NAMALWA (cell line): ENCODE results near the gene PLEKHG5.

Experiments used
- DNase-seq: peaks from one replicate; pipeline ENCODE4 v3.0.0-alpha.2; 2015; ENCODE audit warnings: low spot score

The PLEKHG5 gene

DNA sequence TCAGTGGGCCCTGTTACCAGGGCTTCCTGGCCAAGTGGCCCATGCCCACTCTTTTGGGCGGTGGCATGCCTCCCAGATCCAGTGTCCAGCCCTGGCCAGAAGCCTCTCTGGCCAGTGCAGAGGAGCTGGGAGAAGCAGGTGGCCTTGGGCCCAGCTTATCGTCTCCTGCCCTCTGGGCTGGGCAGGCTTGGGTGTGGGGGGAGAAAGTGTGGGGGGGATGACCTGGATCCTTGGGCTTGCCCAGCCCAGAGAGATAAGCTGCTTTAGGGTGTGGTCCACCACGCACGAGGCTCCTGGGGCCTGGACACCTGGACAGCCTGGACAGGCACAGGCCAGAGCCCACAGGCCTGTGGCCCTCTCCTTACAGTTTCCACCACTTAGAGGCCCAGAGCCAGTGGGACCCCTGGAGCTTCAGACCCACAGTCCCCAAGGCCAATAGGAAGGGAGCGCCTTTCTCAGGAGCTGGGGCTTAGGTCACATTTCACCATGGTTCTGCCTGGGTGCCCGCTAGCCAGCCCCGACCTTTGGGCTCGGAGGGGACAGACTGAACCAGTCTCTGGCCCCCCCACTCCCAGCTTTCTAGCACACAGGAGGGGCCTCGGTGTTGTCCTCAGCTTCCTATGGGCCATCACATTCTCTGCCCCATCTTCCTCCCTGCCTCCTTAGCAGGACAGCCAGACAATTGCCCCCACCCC, 65.0 kb downstream of the PLEKHG5 start:
- no peak for DNase-seq

DNA sequence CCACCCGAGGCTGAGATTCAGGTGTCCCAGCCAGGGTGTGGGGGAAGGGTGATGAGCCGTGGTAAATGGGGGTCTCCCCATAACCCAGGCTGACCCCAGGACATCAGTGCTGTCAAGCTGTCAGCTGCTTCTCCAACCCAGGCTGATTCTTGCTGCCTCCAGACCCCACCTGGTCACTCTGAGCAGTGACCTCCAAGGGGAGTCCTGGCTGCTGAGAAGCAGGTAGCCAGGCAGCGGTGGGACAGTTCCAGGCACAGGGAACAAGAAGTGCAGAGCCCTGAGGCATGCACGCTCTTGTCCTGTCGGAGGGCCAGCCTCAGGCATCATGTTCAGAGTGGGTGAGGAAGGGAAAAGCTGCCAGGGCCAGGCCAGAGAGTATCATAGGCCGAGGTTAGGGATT, 65.8 kb downstream of the PLEKHG5 start:
- no peak for DNase-seq

DNA sequence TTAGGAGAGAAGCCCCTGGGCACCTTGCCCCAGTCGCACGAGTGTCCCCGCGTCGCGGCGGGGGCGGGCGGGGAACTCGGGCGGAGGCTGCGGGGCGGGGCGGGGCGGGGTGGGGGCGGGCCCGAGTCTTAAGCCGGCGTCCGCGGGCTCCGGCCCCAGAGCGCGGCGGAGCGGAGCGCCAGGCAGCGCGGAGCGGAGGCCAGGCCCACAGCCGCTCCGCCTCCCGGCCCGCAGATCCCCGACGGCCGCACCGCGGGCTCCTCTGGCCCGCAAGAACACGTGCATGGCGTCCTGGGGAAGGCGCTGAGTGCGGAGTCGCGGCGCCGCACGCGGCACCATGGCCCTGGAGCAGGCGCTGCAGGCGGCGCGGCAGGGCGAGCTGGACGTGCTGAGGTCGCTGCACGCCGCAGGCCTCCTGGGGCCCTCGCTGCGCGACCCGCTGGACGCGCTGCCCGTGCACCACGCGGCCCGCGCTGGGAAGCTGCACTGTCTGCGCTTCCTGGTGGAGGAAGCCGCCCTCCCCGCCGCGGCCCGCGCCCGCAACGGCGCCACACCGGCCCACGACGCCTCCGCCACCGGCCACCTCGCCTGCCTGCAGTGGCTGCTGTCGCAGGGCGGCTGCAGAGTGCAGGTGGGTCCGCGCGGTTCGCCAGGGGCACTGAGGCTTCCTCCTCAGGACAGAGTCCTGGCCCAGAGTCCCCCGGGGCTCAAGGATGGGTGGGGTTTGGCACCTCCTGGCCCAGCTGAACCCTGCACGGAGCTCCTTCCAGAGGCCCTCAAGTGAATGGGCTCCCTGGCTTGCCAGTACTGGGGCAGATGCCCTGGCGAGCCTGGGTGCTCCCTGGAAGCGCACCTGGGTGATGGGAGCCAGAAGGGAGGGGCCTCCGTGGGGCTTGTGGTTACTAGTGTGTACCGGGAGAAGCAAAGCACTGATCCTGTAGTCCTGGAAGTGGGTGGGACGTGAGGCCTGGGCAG, 66.6 kb downstream of the PLEKHG5 start, which contains the start of gene ESPN:
Gene ESPN (plus strand): TSS at position 158 of the 975 bp plus-strand sequence. CDS start 180 bp downstream, at position 338.
- no peak for DNase-seq

DNA sequence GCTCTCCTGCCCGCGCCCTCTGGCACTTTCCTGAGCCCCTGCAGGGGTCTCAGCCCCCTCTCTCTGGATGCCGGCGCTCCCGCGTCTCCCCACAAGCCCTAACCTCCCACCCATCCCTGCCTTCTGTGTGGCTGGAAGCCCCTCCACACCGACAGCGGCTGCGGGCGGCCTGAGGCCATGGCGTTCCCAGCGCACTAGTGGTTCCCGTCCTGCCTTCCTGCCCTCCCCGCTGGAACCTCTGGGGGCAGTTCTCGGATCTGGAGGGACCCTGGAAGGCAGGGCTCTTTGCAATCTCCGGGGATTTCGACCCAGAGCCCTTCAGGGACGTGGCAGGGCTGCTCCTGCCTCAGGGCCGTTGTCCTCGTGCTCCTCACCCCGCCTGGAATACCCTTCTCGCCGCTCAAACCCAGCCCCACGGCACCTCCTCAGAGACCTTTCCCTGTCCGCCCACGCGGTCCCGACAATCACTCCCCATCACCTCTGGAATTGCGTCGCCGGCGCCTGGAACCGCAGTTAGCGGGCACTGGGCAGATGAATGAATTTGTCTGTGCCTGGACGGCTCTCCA, 67.4 kb downstream of the PLEKHG5 start:
- no peak for DNase-seq

DNA sequence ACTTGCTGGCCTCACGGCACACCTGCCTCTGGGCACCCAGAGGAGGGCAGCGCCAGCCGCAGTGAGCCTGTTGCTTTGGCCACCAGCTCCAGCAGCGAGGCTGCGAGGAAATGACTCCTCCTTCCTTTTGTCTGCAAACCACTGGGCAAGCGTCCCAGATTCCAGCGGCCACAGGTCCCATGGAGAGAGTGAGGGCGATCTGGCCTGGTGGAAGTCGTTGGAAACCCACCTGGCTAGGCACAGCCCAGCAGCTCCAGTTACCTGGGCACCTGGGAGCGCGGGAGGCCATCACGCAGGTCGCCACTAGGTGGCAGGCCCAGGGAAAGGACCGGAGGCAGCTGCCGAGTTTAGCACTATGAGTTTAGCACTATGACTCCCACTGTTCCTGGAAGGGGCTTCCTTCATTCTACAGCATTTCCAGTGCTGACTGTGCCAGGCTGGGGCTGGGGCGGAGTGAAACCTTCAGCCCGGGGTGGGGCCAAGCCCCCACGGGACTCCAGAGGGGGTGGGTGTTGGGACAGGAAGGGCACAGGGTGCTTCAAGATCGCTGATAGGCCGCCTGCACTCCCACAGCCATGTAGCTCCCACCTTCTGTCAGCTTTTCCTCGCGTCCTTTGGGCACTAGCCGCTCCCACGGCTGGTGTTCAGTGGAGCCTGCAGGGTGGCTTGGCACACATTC, 68.0 kb downstream of the PLEKHG5 start:
- DNase-seq, result peak; percentile 73

DNA sequence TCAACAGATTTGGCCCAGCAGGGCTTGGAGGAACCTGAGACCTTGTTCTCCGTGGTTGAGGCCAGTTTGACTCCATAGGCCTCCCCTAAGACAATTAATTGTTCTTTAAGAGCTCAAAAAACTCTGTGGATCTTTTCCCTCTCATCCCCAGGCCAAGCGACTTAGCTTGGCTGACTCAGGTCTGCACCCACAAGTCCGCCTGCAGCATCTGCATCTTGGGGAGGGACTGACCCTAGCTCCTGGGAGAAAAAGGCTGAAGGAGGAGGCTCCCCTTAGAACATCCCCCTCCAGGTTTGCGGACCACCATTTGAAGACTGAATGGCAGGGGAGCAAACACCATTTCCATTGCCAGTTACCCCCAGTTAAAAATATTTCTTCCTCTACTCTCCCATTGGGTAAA, 70.2 kb downstream of the PLEKHG5 start:
- DNase-seq, result no peak

DNA sequence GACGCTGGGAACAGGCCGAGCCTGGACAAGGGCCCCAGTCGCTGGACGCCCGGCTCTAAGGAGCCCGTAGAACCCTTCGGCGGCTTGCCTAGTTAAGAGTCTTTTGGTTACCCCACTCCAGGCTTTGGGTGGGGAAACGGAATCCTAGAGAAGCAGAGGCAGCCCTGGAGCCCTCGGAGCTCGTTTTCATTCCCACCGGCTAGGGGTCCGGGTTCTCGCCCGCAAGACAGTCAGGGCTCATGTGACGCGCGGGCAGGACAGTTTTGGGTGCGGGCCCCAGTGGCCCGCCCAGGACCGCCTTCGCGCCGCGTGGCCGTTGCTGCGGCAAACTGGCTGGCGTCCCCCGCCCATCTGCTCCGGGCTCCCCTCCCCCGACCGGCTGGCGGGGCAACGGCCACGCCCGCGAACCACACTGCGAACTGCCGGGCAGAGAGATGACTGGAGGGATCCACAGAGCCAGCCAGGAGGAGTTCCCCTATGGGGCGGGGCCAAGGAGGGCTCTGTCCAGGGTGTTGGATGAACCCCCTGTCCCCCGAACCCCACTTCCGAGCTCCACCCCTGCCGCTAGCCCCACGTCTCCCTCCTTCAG, 70.9 kb downstream of the PLEKHG5 start:
- no peak for DNase-seq

DNA sequence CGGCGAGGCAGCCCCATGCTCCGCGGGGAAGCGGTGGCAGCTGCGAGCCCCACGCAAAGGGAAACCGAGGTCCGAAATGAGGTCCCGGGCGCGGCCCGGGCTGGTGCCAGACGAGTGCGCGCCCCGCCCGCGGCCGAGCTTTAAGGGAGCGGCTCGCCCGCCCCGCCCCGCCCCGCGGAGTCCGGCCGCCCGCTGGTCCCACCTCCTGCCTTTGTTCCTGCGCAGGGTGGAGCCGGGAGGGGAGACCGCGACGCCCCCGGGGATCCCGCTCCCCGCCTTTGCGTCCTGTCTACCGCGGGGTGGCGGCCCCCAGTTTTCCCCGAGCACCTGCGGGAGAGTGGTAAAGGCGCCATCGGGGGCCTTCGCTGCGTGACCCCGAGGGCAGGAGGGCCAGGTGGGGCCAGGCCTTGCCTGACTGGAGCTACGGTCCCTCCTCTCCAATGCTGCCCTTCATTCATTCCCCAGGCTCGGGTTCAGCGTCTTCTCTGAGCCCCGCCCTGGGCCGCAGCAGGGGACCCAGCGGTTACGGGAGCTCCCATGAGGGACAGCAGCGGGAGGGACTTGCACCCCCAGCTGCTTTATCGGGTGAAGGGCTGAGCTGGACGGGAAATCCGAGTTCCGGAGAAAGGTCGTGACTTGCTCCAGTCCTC, 71.5 kb downstream of the PLEKHG5 start, which contains the start of gene HES2:
Gene HES2 (minus strand): TSS at position 116 of the 650 bp plus-strand sequence. CDS start 99 bp downstream, at position 17.
- no peak for DNase-seq

DNA sequence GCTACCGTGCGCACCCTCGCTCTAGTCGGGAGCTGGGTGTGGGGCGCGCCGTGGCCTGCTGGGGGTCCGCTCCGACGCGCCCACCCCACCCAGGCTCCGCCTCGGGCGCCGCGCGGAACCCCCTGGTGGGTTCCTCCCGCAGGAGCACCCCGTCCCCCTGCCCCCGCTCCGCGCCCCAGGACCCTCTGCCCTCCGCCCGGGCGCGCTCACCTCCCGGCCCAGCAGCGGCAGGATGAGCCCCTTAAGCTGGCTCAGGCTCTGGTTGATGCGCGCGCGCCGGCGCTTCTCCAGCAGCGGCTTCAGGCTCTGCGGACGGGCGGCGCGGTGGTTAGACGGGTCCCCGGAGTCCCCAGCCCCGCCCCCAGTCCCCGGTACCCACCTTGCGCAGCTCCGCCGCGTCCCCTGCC, 72.1 kb downstream of the PLEKHG5 start:
- DNase-seq, result no peak

DNA sequence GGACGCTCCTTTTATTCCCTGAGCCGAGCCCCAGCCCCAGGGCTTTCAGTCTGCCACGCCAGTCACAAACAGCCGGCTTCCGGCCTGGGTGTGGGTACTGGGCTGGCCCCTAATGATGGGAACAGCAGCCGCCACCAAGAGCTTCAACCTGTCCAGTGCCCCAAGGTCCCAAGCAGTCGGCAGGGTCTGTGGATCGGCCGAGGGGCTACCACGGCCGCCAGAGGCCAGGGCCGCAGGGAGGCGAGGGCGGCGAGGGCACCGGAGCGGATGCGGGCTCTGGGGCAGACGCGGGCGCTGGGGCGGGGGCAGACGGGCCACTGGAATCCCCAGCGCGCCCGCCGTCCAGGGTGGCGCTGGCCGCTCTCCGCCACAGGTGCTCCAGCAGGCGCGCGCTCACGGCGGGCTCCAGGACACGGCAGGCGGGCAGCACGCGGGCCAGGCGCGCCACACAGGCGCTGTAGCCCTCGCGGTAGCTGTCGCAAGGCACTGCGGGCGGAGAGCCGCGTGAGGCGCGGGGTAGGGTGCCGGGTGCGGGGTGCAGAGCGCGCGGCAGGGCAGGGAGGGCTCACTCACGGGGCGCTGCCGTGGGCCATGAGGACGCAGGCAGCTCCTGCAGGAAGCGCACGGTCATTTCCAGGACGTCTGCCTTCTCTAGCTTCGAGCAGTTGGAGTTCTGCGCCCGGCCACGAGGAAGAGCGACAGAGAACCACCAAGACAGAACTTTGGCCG, 72.6 kb downstream of the PLEKHG5 start:
- DNase-seq, result no peak

DNA sequence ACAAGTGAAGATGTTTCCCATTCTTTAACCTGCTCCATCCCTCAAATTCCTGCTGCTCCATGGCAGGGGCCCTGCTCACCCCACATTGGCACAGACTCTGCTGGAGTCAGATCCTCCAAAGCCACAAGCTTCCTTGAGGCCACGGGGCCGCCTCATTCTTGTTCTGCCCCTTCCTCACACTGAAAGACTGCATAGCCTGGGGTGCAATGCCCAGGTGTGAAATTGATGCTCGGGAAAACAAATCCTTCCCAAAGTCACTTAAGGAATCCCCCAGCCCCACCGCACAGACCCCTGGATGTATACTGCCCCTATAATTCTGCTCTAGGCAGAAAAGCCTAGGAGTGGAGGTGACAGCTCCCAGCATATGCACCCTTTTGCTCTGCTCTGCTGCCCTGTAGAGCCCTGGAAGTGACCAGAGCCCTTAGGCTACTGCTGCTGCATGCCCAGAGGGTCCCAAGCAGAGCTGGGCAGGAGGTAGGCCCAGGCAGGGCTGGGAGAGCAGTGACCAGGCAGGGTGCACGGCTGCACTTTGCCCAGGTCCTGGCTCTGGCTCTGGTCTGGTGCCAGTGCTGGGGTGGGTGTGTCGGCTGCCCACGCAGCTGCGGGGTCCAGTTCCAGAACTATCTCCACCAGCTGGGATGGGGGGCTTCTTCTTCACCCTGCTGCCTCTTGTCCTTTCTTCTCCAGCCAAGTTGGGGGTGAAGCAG, 73.4 kb downstream of the PLEKHG5 start:
- DNase-seq, result no peak
